D341Med (cell line): Measurements from ENCODE around the gene FANCL.
"Not testable (repeated sequence)": the region's sequence is repeated elsewhere in the genome, so short reads cannot be mapped to it uniquely, and the experiment has no call there.

Source experiments
- DNase-seq: peaks from one replicate; pipeline ENCODE4 v3.0.0; 2012; ENCODE audit warnings: low spot score

The FANCL gene

GRCh38 chr2:58206785-58207184 lies 34.3 kb downstream of the FANCL start:
- DNase-seq, result no peak

- DNase-seq, result no peak
Measured at GRCh38 chr2:58204195-58204959, 36.7 kb downstream of the FANCL start.

GRCh38 chr2:58203018-58203417 lies 38.1 kb downstream of the FANCL start:
- DNase-seq, result no peak

- DNase-seq, result no peak
Measured at GRCh38 chr2:58202404-58202803, 38.7 kb downstream of the FANCL start.

- DNase-seq, result no peak
Measured at GRCh38 chr2:58197894-58198293, 43.2 kb downstream of the FANCL start.

- no peak for DNase-seq
Measured at GRCh38 chr2:58195662-58196061, 45.5 kb downstream of the FANCL start.

GRCh38 chr2:58194458-58194857 lies 46.7 kb downstream of the FANCL start:
- no peak for DNase-seq

GRCh38 chr2:58187022-58187421 lies 54.1 kb downstream of the FANCL start:
- DNase-seq, result not testable (repeated sequence)

- DNase-seq, result no peak
Measured at GRCh38 chr2:58186501-58186900, 54.6 kb downstream of the FANCL start.

GRCh38 chr2:58182527-58182926 lies 58.6 kb downstream of the FANCL start:
- DNase-seq, result no peak

- no peak for DNase-seq
Measured at GRCh38 chr2:58180635-58181034, 60.5 kb downstream of the FANCL start.

- DNase-seq, result not testable (repeated sequence)
Measured at GRCh38 chr2:58180175-58180574, 61.0 kb downstream of the FANCL start.

- DNase-seq, result not testable (repeated sequence)
Measured at GRCh38 chr2:58177187-58177586, 63.9 kb downstream of the FANCL start.

GRCh38 chr2:58171831-58172230 lies 69.3 kb downstream of the FANCL start:
- DNase-seq, result not testable (repeated sequence)

GRCh38 chr2:58170334-58170933 lies 70.7 kb downstream of the FANCL start:
- DNase-seq, result not testable (repeated sequence)

- DNase-seq, result not testable (repeated sequence)
Measured at GRCh38 chr2:58169845-58170244, 71.3 kb downstream of the FANCL start.

GRCh38 chr2:58168130-58168529 lies 73.0 kb downstream of the FANCL start:
- DNase-seq, result not testable (repeated sequence)

- no peak for DNase-seq
Measured at GRCh38 chr2:58163913-58164312, 77.2 kb downstream of the FANCL start.

- no peak for DNase-seq
Measured at GRCh38 chr2:58158481-58158880, 82.6 kb downstream of the FANCL start.

GRCh38 chr2:58157754-58158153 lies 83.4 kb downstream of the FANCL start:
- DNase-seq, result no peak

GRCh38 chr2:58156780-58157179 lies 84.3 kb downstream of the FANCL start:
- DNase-seq, result no peak

GRCh38 chr2:58155160-58155778 lies 85.9 kb downstream of the FANCL start:
- DNase-seq, result no peak

GRCh38 chr2:58146707-58147106 lies 94.4 kb downstream of the FANCL start:
- DNase-seq, result no peak
